Temporal lobe (tissue), 1 donor: ENCODE data around the gene DBH. TPM values are rescaled to one million over a fixed set of nuclear protein-coding genes. Genes with fewer than 3 reads are reported as not detected.

Source experiments
- total RNA-seq: library from RNA; depleted of rRNA; stranded (reverse); fragments of >200 nt; gene quantifications from one replicate; pipeline ENCODE4 v1.2.3, GENCODE V29; 2014

DBH gene
- total RNA-seq, 1 donor from 2014 or later: not detected

Other genes starting within 250 kb of the DBH start
- 13.5 TPM for gene REXO4, start 218.4 kb upstream of the DBH start, total RNA-seq
- gene ADAMTS13, start 214.0 kb upstream of the DBH start, total RNA-seq: 2.2 TPM
- 19.4 TPM for gene CACFD1, start 176.4 kb upstream of the DBH start, total RNA-seq
- gene SLC2A6, start 157.3 kb upstream of the DBH start, total RNA-seq: 9.3 TPM
- gene MYMK, start 111.4 kb upstream of the DBH start, total RNA-seq: not detected
- gene ADAMTSL2, start 101.7 kb upstream of the DBH start, total RNA-seq: 2.7 TPM
- 18.9 TPM for gene FAM163B, start 27.0 kb upstream of the DBH start, total RNA-seq
- gene SARDH, start 102.0 kb downstream of the DBH start, total RNA-seq: 2.2 TPM